ENCODE data around the gene NIPSNAP2.

GRCh38 chr7:55977831-55978230 lies 13.4 kb downstream of the NIPSNAP2 start:
- TF ChIP-seq CTCF (IDR thresholded peaks at IDR 0.05 in 4 of 5, conservative IDR thresholded peaks at IDR 0.05 in 1 of 5) (no peak), POLR2A (IDR thresholded peaks at IDR 0.05) (no peak)
